Calu3 (cell line): Measurements from ENCODE around the gene ZNF664. TPM values are rescaled to one million over a fixed set of nuclear protein-coding genes. Genes with fewer than 3 reads are reported as not detected.

Experiments used
- BruUV-seq: library from RNA; stranded (reverse); fragments of 400-500 nt; replicated peaks from 2 replicates; lab custom pipeline; 2021; lab: Mats Ljungman, UMichigan
- CTCF ChIA-PET: fragments of 300-600 bp; sonication (Branson Sonifier 250); formaldehyde crosslinking; loops from one replicate; lab custom pipeline; 2022; ENCODE audit warnings: antibody characterized with exemption; lab: Charles Lee
- DNase-seq: peaks from one replicate; pipeline ENCODE4 v3.0.0; 2022
- H3K27ac Mint-ChIP-seq: one replicate; pipeline ENCODE4 v1.8.0; 2022; ENCODE audit warnings: mixed read lengths; ENCODE audit not compliant: unreplicated experiment
- H3K27me3 Mint-ChIP-seq: one replicate; pipeline ENCODE4 v1.8.0; 2022; ENCODE audit warnings: mixed read lengths; ENCODE audit not compliant: unreplicated experiment
- H3K36me3 Mint-ChIP-seq: one replicate; pipeline ENCODE4 v1.8.0; 2022; ENCODE audit warnings: mild to moderate bottlenecking, moderate library complexity, mixed read lengths; ENCODE audit not compliant: insufficient read depth, unreplicated experiment
- H3K4me1 Mint-ChIP-seq: one replicate; pipeline ENCODE4 v1.8.0; 2022; ENCODE audit warnings: mild to moderate bottlenecking, low read depth, mixed read lengths; ENCODE audit not compliant: unreplicated experiment
- H3K4me3 Mint-ChIP-seq: one replicate; pipeline ENCODE4 v1.8.0; 2022; ENCODE audit warnings: mild to moderate bottlenecking, low read depth, moderate library complexity, mixed read lengths; ENCODE audit not compliant: unreplicated experiment
- H3K9me3 Mint-ChIP-seq: one replicate; pipeline ENCODE4 v1.8.0; 2022; ENCODE audit warnings: low read depth, mixed read lengths; ENCODE audit not compliant: unreplicated experiment
- intact Hi-C: fragments of 100-400 bp; cut with micrococcal nuclease; formaldehyde crosslinking; loops from one replicate; pipeline ENCODE4 v1.10.0; 2022; ENCODE audit not compliant: unreplicated experiment
- total RNA-seq: library from RNA; stranded (reverse); gene quantifications from 2 replicates; pipeline ENCODE4 v1.2.3, GENCODE V29; 2022
- TF ChIP-seq, protein P1 (sequence below): fragments of 200-600 bp; IDR thresholded peaks from one replicate; pipeline ENCODE4 v1.8.0; 2022; ENCODE audit warnings: antibody characterized with exemption; ENCODE audit not compliant: unreplicated experiment

The ZNF664 gene
- total RNA-seq, 1 experiment from 2014 or later = 130 TPM

GRCh38 chr12:123928897-123929296, 44.1 kb upstream of the ZNF664 start:
- Mint-ChIP-seq H3K36me3 (peaks cover 10% of the 10 kb centered on the region), H3K27ac (no peak overlapping the region), H3K4me3 (no peak overlapping the region), H3K9me3 (no peaks in the 10 kb centered on the region), H3K4me1 (no peaks in the 10 kb centered on the region), H3K27me3 (peaks cover 27% of the 10 kb centered on the region)
- BruUV-seq = no TSS peak
- intact Hi-C loops = no loop called here
- DNase-seq = no peak
- CTCF ChIA-PET = no interaction called here
- TF ChIP-seq, protein P1, sequence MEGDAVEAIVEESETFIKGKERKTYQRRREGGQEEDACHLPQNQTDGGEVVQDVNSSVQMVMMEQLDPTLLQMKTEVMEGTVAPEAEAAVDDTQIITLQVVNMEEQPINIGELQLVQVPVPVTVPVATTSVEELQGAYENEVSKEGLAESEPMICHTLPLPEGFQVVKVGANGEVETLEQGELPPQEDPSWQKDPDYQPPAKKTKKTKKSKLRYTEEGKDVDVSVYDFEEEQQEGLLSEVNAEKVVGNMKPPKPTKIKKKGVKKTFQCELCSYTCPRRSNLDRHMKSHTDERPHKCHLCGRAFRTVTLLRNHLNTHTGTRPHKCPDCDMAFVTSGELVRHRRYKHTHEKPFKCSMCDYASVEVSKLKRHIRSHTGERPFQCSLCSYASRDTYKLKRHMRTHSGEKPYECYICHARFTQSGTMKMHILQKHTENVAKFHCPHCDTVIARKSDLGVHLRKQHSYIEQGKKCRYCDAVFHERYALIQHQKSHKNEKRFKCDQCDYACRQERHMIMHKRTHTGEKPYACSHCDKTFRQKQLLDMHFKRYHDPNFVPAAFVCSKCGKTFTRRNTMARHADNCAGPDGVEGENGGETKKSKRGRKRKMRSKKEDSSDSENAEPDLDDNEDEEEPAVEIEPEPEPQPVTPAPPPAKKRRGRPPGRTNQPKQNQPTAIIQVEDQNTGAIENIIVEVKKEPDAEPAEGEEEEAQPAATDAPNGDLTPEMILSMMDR = no peak

- CTCF ChIA-PET = interaction anchor here (0.8 kb wide), 1 partner anchor 9 kb away, joined by 4 read pairs; no protein-coding TSS in a partner anchor
- Mint-ChIP-seq H3K4me3 (no peak overlapping the region), H3K4me1 (no peaks in the 10 kb centered on the region)
Observed at GRCh38 chr12:123929946-123930583, 43.0 kb upstream of the ZNF664 start.

DNA sequence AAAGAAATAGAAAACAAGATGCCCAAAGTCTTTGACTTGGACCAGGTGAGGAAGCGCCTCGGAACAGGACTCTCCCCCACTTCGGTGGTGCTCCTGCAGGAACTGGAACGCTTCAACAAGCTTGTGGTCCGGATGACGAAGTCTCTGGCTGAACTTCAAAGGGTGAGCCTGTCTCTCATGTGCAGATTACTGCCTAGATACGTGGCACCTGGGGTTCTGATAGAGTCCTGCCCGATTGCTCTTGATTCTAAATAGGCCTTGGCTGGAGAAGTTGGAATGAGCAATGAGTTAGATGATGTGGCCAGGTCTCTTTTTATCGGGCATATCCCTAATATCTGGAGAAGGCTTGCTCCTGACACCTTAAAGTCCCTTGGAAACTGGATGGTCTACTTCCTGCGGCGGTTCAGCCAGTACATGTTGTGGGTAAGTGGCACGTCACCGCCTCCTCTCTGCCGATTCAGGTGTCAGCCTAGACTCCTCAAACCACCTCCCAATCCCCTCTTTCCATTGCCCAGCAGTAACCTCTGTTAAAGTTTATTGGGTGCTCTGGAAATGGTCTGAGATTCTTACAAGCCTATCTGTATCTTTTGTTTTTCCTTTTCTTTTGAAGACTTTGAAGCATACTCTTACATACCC, 41.2 kb upstream of the ZNF664 start:
- Mint-ChIP-seq H3K4me3 (no peak overlapping the region), H3K9me3 (no peaks in the 10 kb centered on the region), H3K36me3 (peaks cover 10% of the 10 kb centered on the region), H3K27ac (no peak overlapping the region), H3K4me1 (no peaks in the 10 kb centered on the region), H3K27me3 (peaks cover 14% of the 10 kb centered on the region)
- CTCF ChIA-PET = no interaction called here
- no TSS peak for BruUV-seq
- TF ChIP-seq, protein P1 = no peak
- intact Hi-C loops = no loop called here
- DNase-seq = no peak

More at GRCh38 chr12:123929946-123930583, 43.0 kb upstream of the ZNF664 start:
- no peak for DNase-seq
- H3K9me3 Mint-ChIP-seq = no peaks in the 10 kb centered on the region
- TF ChIP-seq, protein P1 = no peak
- intact Hi-C loops = no loop called here
- peaks cover 10% of the 10 kb centered on the region for H3K36me3 Mint-ChIP-seq
- BruUV-seq = no TSS peak
- H3K27me3 Mint-ChIP-seq = peaks cover 15% of the 10 kb centered on the region
- H3K27ac Mint-ChIP-seq = no peak overlapping the region

- no peaks in the 10 kb centered on the region for H3K4me1 Mint-ChIP-seq
- no peak overlapping the region for H3K27ac Mint-ChIP-seq
- no TSS peak for BruUV-seq
- peaks cover 14% of the 10 kb centered on the region for H3K27me3 Mint-ChIP-seq
- intact Hi-C loops = no loop called here
- no peak for DNase-seq
- TF ChIP-seq, protein P1 = no peak
- H3K4me3 Mint-ChIP-seq = no peak overlapping the region
- no peaks in the 10 kb centered on the region for H3K9me3 Mint-ChIP-seq
- CTCF ChIA-PET = no interaction called here
- peaks cover 10% of the 10 kb centered on the region for H3K36me3 Mint-ChIP-seq
Observed at GRCh38 chr12:123933214-123933613, 39.8 kb upstream of the ZNF664 start.
